Measurements from ENCODE around the gene VEGFA.

Gene VEGFA

DNA sequence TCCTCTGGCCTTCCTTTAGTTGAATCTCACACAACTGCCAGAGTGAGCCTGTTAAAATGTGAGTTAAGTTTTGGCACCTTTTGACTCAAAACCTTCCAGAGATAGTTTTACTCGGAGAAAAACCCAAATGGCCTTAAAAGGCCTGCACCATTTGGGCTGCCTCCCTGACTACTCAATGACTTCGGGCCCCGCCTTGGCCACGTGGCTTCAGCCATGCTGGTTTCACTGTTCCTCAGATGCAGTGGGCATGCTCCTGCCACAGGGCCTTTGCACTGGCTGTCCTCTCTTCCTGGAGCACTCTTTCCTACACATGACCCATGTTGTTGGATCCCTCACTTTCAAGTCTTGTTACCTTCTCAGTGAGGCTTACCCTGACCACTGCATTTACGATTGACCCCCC is 18.3 kb downstream of the VEGFA start:
- DNase-seq, result no peak

- no peak for DNase-seq
These were observed 19.4 kb downstream of the VEGFA start for GRCh38 chr6:43789447-43789846.

DNA sequence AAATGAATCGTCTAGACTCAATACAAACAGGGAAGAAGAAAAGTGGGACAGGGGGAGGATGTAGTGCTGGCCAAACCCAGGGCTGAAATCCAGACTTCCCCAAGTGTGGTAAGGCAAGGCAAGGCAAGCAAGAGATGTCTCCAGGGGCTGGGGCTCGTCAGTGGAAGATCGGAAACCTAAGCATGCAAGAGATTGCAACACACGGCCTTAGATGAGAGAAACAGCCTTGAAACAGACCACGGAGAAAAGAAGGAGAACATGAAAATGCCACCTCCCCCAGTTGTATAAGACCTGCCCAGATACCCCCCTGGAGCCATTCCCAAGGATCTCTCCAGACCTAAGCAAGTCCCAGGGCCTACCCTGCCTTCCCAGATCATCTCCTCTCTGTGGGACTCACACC is 20.0 kb downstream of the VEGFA start:
- DNase-seq, result no peak

GRCh38 chr6:43791745-43792422 is 21.9 kb downstream of the VEGFA start:
- no peak for DNase-seq

DNA sequence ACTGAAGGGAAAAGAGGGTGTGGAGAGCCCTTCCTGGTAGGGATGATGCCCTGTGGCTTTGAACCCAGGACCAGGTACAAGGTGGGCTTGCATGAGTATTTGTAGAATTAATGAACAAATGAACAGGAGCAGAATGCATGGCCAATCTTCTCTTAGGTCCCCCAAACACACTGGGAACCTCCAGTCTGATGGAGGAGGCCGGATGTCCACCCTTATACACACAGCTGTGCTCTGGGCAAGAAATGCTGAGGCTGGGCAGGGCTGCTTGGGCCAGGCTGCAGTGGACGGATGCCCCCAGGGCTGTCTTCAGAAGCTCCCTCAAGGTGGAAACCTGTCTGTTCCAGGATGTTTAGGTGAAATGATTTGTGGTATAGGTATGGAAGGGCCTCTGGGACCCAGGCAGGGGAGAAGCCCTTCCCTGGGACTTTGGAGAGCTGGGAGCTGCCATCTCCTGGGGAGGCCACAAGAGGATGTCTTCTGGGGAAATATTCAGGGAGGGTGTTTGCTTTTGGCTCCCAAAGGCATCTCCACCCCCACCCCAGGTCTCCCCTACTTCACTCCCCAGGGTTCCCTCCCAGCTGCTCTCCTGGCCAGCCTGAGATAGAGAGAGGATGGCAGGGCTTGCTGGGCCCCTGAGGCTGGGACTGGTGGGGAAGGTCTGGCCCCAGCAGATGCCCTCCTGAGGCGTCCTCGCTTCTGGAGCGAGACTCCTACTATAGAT is 23.3 kb downstream of the VEGFA start:
- DNase-seq, result no peak

- DNase-seq, result no peak
These were observed 23.8 kb downstream of the VEGFA start for GRCh38 chr6:43793875-43794242.

DNA sequence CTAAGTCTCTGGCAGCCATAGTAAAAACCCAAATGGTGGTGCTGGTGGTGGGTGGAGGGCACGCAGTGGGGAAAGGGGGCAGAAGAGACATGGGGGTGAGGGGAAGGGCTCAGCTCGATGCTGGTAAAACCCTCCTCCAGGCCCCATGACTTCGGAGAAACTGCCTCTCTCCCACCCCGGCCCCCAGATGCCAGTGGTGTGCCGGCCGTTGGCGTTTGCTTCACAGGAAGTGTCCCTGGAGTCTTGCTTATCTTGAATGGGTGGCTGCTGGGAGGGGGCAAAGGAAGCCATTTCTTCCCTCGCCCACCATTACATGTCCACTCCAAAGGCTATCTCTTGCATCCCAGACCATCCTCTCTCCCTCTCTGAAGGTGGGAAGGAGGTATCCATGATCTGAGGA is 25.4 kb downstream of the VEGFA start:
- no peak for DNase-seq

DNA sequence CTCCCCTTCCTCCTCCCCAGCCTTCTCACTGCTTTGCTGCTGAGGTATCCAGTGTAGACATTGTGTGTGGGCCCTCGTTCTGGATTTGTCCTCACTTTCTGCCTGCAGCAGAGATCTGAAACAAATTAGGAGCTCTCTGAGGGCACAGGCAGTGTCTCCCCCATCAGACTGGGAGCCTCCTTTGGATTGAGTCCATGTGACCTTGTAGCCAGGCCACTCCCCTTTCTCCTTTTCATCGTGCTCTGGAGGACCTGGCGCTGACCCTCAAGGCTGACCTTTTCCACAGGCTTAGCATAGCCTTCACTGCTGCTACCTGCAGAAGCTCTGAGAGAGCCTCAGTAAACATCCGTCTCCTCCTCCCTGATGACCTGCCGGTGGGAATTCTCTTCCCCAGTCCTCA is 26.2 kb downstream of the VEGFA start:
- no peak for DNase-seq

- DNase-seq, result no peak
These were observed 27.2 kb downstream of the VEGFA start for GRCh38 chr6:43796903-43797890.

DNA sequence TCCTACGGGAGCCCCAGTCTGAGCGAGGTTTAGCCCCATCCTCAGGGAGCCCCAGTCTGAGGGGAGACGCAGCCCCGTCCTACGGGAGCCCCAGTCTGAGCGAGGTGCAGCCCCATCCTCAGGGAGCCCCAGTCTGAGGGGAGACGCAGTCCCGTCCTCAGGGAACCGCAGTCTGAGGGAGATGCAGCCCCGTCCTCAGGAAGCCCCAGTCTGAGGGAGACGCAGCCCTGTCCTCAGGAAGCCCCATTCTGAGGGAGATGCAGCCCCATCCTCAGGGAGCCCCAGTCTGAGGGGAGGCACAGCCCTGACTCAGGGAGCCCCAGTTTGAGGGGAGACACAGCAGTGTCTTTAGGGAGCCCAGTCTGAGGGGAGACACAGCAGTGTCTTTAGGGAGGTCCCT is 27.9 kb downstream of the VEGFA start:
- no peak for DNase-seq

DNA sequence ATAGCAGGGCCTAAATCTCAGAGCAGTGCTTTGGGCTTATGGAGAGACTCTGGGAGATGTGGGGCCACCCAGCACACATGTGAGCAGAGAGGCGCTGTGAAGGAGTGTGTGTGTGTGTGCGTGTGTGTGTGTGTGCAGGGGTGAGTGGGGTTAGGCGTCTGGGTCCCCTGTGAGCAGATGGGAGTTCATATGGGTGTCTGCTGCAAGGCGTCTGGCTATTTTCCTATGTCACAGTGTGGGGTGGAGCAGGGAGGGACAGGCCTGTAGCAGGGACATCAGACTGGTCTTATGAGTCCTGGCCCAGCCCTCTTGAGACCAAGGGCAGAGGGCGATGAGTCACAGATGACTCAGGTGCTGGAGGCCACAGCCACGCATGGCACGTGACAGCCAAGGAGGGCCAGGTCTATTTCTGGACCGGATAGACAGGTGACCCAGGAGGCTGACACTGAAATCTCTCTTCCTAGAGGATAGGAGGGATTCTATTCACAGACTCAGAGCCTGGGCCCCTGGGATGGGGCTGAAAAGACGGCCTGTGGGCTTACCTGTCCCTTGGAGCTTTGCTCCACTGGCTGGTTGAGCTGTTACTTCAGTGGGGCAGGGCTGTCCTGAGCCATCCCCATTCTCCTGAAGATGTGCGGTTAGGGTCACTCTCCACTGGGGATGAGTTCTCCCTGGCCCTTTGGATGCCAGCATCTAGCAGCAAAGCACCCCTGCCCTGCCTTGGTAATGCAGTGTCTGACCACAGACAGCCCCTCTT is 28.9 kb downstream of the VEGFA start:
- DNase-seq, result no peak

DNA sequence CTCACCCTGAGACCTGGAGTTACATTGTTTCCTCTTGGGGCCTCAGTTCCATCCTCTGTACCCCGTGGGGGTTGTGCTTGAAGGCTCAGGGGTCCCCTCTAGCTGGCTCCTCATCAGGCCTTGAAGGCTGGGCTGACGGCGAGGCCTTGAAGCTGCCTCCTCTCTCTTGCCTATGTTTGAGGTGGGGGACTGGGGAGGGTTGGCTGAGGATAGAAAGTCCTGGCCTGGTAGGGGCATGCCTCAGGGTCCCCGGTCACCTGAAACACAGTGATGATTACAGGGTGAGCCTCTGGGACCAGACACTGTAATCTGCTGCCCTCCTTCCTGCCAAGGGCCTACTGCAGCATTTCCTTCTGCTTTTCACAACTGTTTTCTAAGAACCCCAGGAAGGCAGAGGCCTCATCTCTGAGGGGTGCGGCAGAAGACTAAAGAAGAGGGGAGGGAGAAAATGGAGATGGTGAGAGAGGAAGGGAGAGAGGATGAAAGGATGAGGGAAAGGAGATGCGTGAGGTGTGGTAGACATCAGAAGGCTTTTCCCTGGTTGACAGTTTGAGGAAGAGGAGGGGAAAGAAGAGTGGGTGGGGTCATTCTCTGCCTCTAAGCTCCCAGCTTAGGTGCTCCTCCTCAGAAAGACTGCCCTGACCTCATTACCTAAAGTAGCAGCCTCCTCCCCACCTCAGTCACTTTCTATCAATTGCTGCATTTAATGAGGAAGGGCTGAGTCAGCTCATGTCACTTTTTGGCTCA is 29.7 kb downstream of the VEGFA start:
- DNase-seq, result no peak

DNA sequence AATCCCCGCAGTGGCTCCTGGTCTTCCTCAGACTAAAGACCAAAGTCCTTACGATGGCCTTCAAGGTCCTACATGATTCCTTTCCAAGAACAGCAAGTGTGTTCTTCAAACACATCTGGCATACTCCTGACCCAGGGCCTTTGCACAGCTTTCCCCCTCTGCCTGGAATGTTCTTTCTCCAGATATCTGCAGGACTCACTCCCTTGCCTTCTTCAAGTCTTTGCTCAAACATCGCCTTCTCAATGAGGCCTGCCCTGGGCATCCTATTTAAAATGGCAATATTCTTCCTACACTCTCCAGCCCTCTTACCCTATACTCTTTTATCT is 30.2 kb downstream of the VEGFA start:
- no peak for DNase-seq

DNA sequence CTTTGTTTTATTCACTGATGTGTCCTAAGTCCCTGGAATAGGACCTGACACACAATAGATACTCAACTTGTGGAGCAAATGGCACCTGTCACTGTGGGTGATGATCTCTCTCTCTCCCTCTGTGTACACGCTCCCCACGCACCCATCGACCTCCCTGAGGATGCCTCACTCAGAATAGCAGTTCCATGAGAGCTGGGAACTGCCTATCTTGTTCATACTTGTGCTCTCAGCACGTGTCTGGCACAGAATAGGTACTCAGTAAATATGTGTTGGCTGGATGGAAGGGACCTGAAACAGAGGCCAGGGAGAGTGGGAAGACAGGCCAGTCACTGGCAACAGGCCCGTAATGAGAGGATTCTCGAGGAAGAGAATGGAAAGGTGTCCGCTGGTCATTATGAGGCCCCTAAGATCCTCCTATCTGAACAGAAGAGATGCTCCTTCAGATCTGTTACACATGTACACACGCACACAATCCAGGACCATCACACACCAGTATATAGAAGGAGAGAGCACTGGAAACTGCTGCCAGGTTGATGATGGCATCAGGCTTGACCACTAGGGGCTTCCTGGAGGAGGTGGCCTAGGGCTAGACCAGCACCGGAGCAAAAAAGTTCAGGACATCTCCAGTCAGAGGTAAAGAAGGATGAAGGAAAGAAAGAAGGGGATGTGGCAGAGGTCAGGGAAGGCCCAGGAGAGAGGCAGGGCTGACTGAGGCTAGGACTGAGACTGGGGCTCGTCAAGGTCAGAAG is 30.9 kb downstream of the VEGFA start:
- DNase-seq, result no peak

GRCh38 chr6:43801495-43802181 is 31.6 kb downstream of the VEGFA start:
- DNase-seq, result no peak

- DNase-seq, result no peak
These were observed 33.2 kb downstream of the VEGFA start for GRCh38 chr6:43803055-43803782.

- no peak for DNase-seq
These were observed 34.0 kb downstream of the VEGFA start for GRCh38 chr6:43803783-43804549.

DNA sequence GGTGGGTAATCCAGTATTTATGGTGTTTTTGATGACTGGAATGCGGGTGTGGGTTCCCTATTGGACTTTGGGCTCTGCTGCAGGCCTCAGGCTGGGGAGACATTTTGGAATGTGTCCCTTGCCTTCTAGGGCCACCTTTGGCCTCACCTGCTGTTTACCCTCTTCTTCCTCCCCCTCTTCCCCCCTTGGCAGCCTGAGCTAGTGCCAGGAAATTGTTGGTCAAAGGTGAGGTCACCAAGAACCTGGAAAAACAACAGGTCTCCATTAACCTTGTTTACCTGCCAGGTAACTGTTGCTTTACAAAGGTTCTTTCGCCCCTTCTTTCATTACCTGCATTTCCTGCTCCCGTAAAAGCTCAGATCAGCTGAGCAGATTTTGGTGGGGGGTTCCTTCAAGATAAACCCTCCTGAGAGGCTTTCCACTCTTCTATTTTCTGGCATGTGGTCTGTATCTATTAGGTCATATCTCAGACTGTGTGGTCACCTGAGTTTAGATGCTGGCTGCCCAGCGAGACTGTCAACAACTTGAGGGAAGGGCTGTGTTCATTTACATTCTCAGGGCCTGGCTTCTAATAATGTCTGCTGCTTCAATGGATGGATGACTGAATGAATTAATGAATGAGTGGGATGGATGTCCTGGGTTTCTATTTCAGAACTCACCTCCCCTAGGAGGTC is 34.7 kb downstream of the VEGFA start:
- DNase-seq, result no peak

GRCh38 chr6:43805699-43806042 is 35.7 kb downstream of the VEGFA start:
- no peak for DNase-seq

Data from NCI-H2227 treated with DMSO at 0.1 percent for 48 hours (cell line).